Gastroesophageal sphincter (tissue), 4 donors: Measurements from ENCODE around the gene ADGRG6. TPM values are rescaled to one million over a fixed set of nuclear protein-coding genes. Genes with fewer than 3 reads are reported as not detected.

Source experiments
- ATAC-seq: fragments of 150-250 bp; one replicate; pipeline ENCODE4 v1.9.1; 2016; ENCODE audit warnings: mild to moderate bottlenecking, moderate library complexity
- H3K27ac ChIP-seq, 4 donors: fragments of 200-600 bp; sonication (generic) in 3 of 4; 1 replicate in 3 of 4; 2 replicates in 1 of 4; pipeline ENCODE4 v1.5.1; 2016 to 2019
- H3K27me3 ChIP-seq: fragments of 200-600 bp; sonication (generic); one replicate; pipeline ENCODE4 v1.5.1; 2019
- H3K36me3 ChIP-seq, 2 donors: fragments of 200-600 bp; sonication (generic); one replicate each; pipeline ENCODE4 v1.5.1; 2019; ENCODE audit warnings: control low read depth in 1 of 2
- H3K4me1 ChIP-seq, 3 donors: fragments of 200-600 bp; sonication (generic); 1 replicate in 2 of 3; 2 replicates in 1 of 3; pipeline ENCODE4 v1.5.1; 2016 to 2019; ENCODE audit warnings: control low read depth in 2 of 3
- H3K4me3 ChIP-seq, 2 donors: fragments of 200-600 bp; sonication (generic); one replicate each; pipeline ENCODE4 v1.5.1; 2019; ENCODE audit warnings: mild to moderate bottlenecking in 1 of 2, moderate library complexity in 1 of 2
- H3K9me3 ChIP-seq, 3 donors: fragments of 200-600 bp; sonication (generic); one replicate each; pipeline ENCODE4 v1.5.1; 2017 to 2019; ENCODE audit warnings: control low read depth in 2 of 3
- CTCF ChIP-seq, 4 experiments: fragments of 200-600 bp in 2 of 4; fragments of 450-650 bp in 2 of 4; sonication (generic) in 1 of 4; IDR thresholded peaks; one replicate each; pipeline ENCODE4 v1.5.1; 2017 to 2019; ENCODE audit warnings: antibody characterized with exemption in 4 of 4, mild to moderate bottlenecking in 2 of 4, moderate library complexity in 2 of 4
- EP300 ChIP-seq: sonication (generic); formaldehyde crosslinking; IDR thresholded peaks from one replicate; pipeline ENCODE4 v1.6.1; 2017; ENCODE audit warnings: antibody characterized with exemption, mild to moderate bottlenecking
- POLR2A ChIP-seq, 2 donors: fragments of 450-650 bp; IDR thresholded peaks; one replicate each; pipeline ENCODE4 v1.6.1; 2017; ENCODE audit warnings: antibody characterized with exemption in 2 of 2, mild to moderate bottlenecking in 2 of 2, moderate library complexity in 1 of 2
- POLR2AphosphoS5 ChIP-seq: sonication (generic); formaldehyde crosslinking; IDR thresholded peaks from one replicate; pipeline ENCODE4 v1.6.1; 2017; ENCODE audit warnings: antibody characterized with exemption
- WGBS, 2 donors: methylation state at CpG; one replicate each; pipeline ENCODE4 v1.1.5; 2018; ENCODE audit warnings: low coverage in 1 of 2; 5-methylcytosine and 5-hydroxymethylcytosine counted together
- total RNA-seq, 4 donors: library from RNA; depleted of rRNA; stranded (reverse); fragments of >200 nt; gene quantifications; one replicate each; pipeline ENCODE4 v1.1.0, GENCODE V29; 2016

The ADGRG6 gene
- total RNA-seq, 4 donors from 2014 or later = 8.3 to 14.4 (median 11.4) TPM

GRCh38 chr6:142333431-142333830 is 31.6 kb downstream of the ADGRG6 start:
- Histone ChIP-seq H3K27me3 (no peaks in the 10 kb centered on the region), H3K4me1 (no peaks in the 10 kb centered on the region), H3K36me3 (no peaks in the 10 kb centered on the region), H3K27ac (no peak overlapping the region), H3K4me3 (no peak overlapping the region), H3K9me3 (no peaks in the 10 kb centered on the region)
- TF ChIP-seq CTCF (IDR thresholded peaks at IDR 0.05) (no peak), POLR2A (IDR thresholded peaks at IDR 0.05) (no peak), EP300 (no peak), POLR2AphosphoS5 (no peak)
- no peak for ATAC-seq
- WGBS, 2 donors = 80 to 85% methylated on average over 1 to 2 of the region's 2 CpGs

- H3K4me1 ChIP-seq = no peaks in the 10 kb centered on the region
- no peaks in the 10 kb centered on the region for H3K36me3 ChIP-seq
- H3K27me3 ChIP-seq = no peaks in the 10 kb centered on the region
- H3K9me3 ChIP-seq = no peaks in the 10 kb centered on the region
- H3K27ac ChIP-seq = no peak overlapping the region
- no peak for ATAC-seq
- 38 to 73% methylated on average over 1 to 2 of the region's 2 CpGs for WGBS, 2 donors
- H3K4me3 ChIP-seq = no peak overlapping the region
- TF ChIP-seq POLR2A (IDR thresholded peaks at IDR 0.05) (no peak), POLR2AphosphoS5 (no peak), CTCF (IDR thresholded peaks at IDR 0.05) (no peak), EP300 (no peak)
Measured at GRCh38 chr6:142334294-142334693, 32.5 kb downstream of the ADGRG6 start.

- H3K36me3 ChIP-seq = no peaks in the 10 kb centered on the region
- H3K27ac ChIP-seq = no peak overlapping the region
- H3K4me1 ChIP-seq = no peaks in the 10 kb centered on the region
- no peaks in the 10 kb centered on the region for H3K9me3 ChIP-seq
- no peaks in the 10 kb centered on the region for H3K27me3 ChIP-seq
- ATAC-seq = no peak
- H3K4me3 ChIP-seq = no peak overlapping the region
- WGBS, 2 donors = 63 to 100% methylated on average over 1 to 2 of the region's 2 CpGs
- TF ChIP-seq POLR2A (IDR thresholded peaks at IDR 0.05) (no peak), CTCF (IDR thresholded peaks at IDR 0.05) (no peak), POLR2AphosphoS5 (no peak), EP300 (no peak)
Measured at GRCh38 chr6:142335415-142335814, 33.6 kb downstream of the ADGRG6 start.

GRCh38 chr6:142336183-142336582 is 34.4 kb downstream of the ADGRG6 start:
- Histone ChIP-seq H3K36me3 (no peaks in the 10 kb centered on the region), H3K27me3 (no peaks in the 10 kb centered on the region), H3K4me1 (no peaks in the 10 kb centered on the region), H3K9me3 (no peaks in the 10 kb centered on the region), H3K4me3 (no peak overlapping the region), H3K27ac (no peak overlapping the region)
- TF ChIP-seq EP300 = no peak
- TF ChIP-seq CTCF (IDR thresholded peaks at IDR 0.05) = no peak
- no peak for TF ChIP-seq POLR2AphosphoS5
- TF ChIP-seq POLR2A (IDR thresholded peaks at IDR 0.05) = no peak
- ATAC-seq = no peak

- Histone ChIP-seq H3K27ac (no peak overlapping the region), H3K27me3 (no peaks in the 10 kb centered on the region), H3K4me3 (no peak overlapping the region), H3K9me3 (no peaks in the 10 kb centered on the region), H3K36me3 (no peaks in the 10 kb centered on the region), H3K4me1 (no peaks in the 10 kb centered on the region)
- WGBS, 2 donors = 75 to 100% methylated on average over 2 to 3 of the region's 3 CpGs
- no peak for ATAC-seq
- TF ChIP-seq POLR2A (IDR thresholded peaks at IDR 0.05) (no peak), POLR2AphosphoS5 (no peak), EP300 (no peak), CTCF (IDR thresholded peaks at IDR 0.05) (no peak)
Measured at GRCh38 chr6:142336787-142337186, 35.0 kb downstream of the ADGRG6 start.
